Choroid plexus epithelial cell (primary cell): ENCODE measurements around the gene NTSR1.

Experiments
- DNase-seq: peaks from one replicate; pipeline ENCODE4 v3.0.0-alpha.2; 2010; ENCODE audit warnings: low read depth
- H3K4me3 ChIP-seq: 2 replicates; pipeline ENCODE4 v1.5.1; 2011; ENCODE audit warnings: low read depth, mild to moderate bottlenecking, control low read depth, low read length, moderate library complexity
- CTCF ChIP-seq: conservative IDR thresholded peaks from 2 replicates; pipeline ENCODE4 v1.5.1; 2011; ENCODE audit warnings: low read depth, mild to moderate bottlenecking, control low read depth, inconsistent platforms, low read length, moderate library complexity

The NTSR1 gene

GRCh38 chr20:62663145-62664018 is 45.3 kb upstream of the NTSR1 start:
- DNase-seq = no peak
- TF ChIP-seq CTCF = no peak
- H3K4me3 ChIP-seq = no peak overlapping the region

- TF ChIP-seq CTCF = no peak
- no peak overlapping the region for H3K4me3 ChIP-seq
- no peak for DNase-seq
These were observed 44.3 kb upstream of the NTSR1 start for GRCh38 chr20:62664019-62664971.

GRCh38 chr20:62665153-62665754 is 43.4 kb upstream of the NTSR1 start:
- no peak overlapping the region for H3K4me3 ChIP-seq
- TF ChIP-seq CTCF = no peak
- no peak for DNase-seq

GRCh38 chr20:62665826-62666735 is 42.6 kb upstream of the NTSR1 start:
- TF ChIP-seq CTCF = no peak
- H3K4me3 ChIP-seq = no peak overlapping the region
- DNase-seq = no peak

- no peak for DNase-seq
- TF ChIP-seq CTCF = no peak
- H3K4me3 ChIP-seq = no peak overlapping the region
These were observed 41.7 kb upstream of the NTSR1 start for GRCh38 chr20:62666736-62667529.
